GM19035 (cell line): ENCODE results near the gene PCYT1A.

Experiments used
- ATAC-seq: cut with Tn5 transposase; IDR thresholded peaks from one replicate; pipeline ENCODE4 v1.9.1; 2021; ENCODE audit not compliant: unreplicated experiment

The PCYT1A gene

GRCh38 chr3:196238612-196239560, 48.6 kb downstream of the PCYT1A start:
- ATAC-seq, result no peak

GRCh38 chr3:196237203-196237602, 50.3 kb downstream of the PCYT1A start:
- no peak for ATAC-seq

GRCh38 chr3:196236223-196236622, 51.3 kb downstream of the PCYT1A start:
- ATAC-seq, result no peak

- ATAC-seq, result no peak
Observed at GRCh38 chr3:196235452-196236122, 51.9 kb downstream of the PCYT1A start.

GRCh38 chr3:196232882-196233251, 54.7 kb downstream of the PCYT1A start:
- no peak for ATAC-seq

GRCh38 chr3:196232154-196232881, 55.2 kb downstream of the PCYT1A start:
- no peak for ATAC-seq

- no peak for ATAC-seq
Observed at GRCh38 chr3:196227629-196228493, 59.7 kb downstream of the PCYT1A start.

- ATAC-seq, result no peak
Observed at GRCh38 chr3:196227121-196227561, 60.4 kb downstream of the PCYT1A start.

GRCh38 chr3:196225763-196226364, 61.7 kb downstream of the PCYT1A start:
- no peak for ATAC-seq

GRCh38 chr3:196225086-196225485, 62.4 kb downstream of the PCYT1A start:
- no peak for ATAC-seq

GRCh38 chr3:196222876-196223595, 64.5 kb downstream of the PCYT1A start:
- ATAC-seq, result no peak

GRCh38 chr3:196220991-196221390, 66.5 kb downstream of the PCYT1A start:
- no peak for ATAC-seq

- no peak for ATAC-seq
Observed at GRCh38 chr3:196220587-196220986, 66.9 kb downstream of the PCYT1A start.

GRCh38 chr3:196219970-196220311, 67.6 kb downstream of the PCYT1A start:
- no peak for ATAC-seq

- peak; percentile 76 for ATAC-seq
Observed at GRCh38 chr3:196219194-196219969, 68.1 kb downstream of the PCYT1A start.

- no peak for ATAC-seq
Observed at GRCh38 chr3:196218155-196218712, 69.3 kb downstream of the PCYT1A start.

GRCh38 chr3:196217307-196218154, 70.0 kb downstream of the PCYT1A start:
- no peak for ATAC-seq
